Measurements from ENCODE around the gene GSK3B.
A peak's percentile ranks its signal among the peaks of the same experiment; 100 is the strongest.

The GSK3B gene

DNA sequence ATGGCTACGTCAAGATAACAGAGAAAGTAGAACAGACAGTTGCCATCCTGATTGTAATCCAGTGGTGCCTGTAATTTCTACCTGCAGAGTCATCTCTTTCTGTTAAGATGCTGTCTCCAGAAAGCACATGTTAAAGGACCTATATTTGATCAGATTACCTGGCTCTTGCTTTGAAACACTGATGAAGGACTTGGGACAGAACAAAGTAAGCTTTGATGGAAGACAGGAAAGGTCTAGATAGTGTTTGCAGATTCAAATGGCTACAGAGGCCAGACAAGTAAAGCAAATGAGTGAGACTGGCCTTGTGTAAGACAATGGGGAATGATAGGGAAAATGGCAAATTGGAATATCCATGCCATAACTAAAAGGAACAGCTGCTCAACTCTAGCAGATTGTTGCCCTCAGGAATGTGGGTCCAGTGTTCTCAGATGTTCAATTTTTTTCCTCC is 1.8 kb upstream of the GSK3B start:
- Histone ChIP-seq H3K36me3 (no peaks in the 10 kb centered on the region), H3K4me1 (ENCODE audit: control insufficient read depth in 1 of 2, insufficient read depth in 1 of 2, low read depth in 1 of 2, low read length in 1 of 2) (peaks cover 28 to 38% of the 10 kb centered on the region in 2 experiments), H3K4me3 (ENCODE audit: low read depth in 1 of 2, low read length in 1 of 2) (peak overlapping the region; percentile 82 to 99), H3K9me3 (no peaks in the 10 kb centered on the region), H3K27me3 (no peaks in the 10 kb centered on the region), H3K27ac (peak overlapping the region; percentile 99)
- TF ChIP-seq, protein P1, sequence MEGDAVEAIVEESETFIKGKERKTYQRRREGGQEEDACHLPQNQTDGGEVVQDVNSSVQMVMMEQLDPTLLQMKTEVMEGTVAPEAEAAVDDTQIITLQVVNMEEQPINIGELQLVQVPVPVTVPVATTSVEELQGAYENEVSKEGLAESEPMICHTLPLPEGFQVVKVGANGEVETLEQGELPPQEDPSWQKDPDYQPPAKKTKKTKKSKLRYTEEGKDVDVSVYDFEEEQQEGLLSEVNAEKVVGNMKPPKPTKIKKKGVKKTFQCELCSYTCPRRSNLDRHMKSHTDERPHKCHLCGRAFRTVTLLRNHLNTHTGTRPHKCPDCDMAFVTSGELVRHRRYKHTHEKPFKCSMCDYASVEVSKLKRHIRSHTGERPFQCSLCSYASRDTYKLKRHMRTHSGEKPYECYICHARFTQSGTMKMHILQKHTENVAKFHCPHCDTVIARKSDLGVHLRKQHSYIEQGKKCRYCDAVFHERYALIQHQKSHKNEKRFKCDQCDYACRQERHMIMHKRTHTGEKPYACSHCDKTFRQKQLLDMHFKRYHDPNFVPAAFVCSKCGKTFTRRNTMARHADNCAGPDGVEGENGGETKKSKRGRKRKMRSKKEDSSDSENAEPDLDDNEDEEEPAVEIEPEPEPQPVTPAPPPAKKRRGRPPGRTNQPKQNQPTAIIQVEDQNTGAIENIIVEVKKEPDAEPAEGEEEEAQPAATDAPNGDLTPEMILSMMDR (IDR thresholded peaks at IDR 0.05): no peak

DNA sequence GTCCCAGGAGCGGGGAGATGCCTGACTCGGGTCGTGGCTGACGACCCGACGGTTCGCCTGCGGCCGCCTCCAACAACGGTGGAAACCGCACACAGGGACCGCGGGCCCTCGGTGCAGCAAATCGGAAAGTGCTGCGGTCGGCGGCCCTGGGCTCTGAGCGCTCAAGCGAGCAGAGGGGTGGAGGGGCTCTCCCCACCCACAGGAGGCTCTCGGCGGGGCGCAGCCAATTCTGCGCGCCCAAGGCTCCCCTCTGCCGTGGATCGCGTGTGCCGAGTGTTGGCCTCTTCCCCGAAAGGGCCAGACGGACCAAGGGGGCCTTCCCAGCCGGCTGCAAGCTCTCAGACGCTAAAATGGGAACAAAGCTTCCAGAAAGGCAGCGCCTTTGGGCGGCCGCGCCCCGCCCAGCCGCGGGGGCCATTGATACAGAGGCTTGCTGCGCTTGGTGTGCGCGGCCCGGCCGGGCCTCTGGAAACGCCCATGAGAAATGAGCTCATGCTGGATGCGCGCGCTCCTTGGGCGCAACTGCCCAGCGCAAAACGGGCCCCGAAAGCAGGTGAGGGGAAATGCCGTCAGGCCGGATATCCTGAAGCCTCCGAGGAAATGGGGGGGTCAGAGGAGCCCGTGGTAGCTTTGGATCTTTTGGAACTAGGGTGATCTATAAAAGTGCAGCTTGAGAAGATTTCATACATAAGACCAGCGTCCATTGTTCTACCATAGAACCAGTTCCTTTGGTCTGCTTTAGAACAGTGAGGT is 1.2 kb upstream of the GSK3B start:
- Histone ChIP-seq H3K27me3 (no peaks in the 10 kb centered on the region), H3K27ac (peak overlapping the region; percentile 99), H3K36me3 (no peaks in the 10 kb centered on the region), H3K4me1 (ENCODE audit: control insufficient read depth in 1 of 2, insufficient read depth in 1 of 2, low read depth in 1 of 2, low read length in 1 of 2) (peaks cover 34 to 44% of the 10 kb centered on the region in 2 experiments), H3K4me3 (ENCODE audit: low read depth in 1 of 2, low read length in 1 of 2) (peak overlapping the region; percentile 82 to 99), H3K9me3 (no peaks in the 10 kb centered on the region)
- TF ChIP-seq, protein P1 (IDR thresholded peaks at IDR 0.05): no peak

DNA sequence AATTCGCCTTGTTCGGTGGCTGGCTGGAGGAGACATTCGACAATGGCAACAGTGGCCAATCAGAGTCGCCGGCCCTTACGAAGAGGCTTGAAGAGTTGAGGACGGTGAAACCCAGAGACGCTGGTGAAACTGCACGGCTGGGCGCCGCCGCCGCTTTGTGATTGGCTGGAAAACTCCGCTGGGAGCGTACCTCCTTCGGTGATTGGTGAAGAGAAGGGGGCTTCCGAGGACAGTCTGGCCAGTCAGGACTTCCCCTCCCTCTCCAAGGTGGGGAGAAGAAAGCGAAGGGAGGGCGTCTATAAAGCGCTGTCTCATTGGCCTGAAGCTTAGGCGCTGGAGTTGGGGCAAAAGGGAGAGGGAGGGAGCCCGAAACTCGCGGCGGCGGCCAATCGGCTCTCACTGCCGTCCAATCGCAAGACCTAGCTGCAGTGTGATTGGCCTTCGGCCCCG is 554 bp upstream of the GSK3B start:
- TF ChIP-seq, protein P1 (IDR thresholded peaks at IDR 0.05): no peak

DNA sequence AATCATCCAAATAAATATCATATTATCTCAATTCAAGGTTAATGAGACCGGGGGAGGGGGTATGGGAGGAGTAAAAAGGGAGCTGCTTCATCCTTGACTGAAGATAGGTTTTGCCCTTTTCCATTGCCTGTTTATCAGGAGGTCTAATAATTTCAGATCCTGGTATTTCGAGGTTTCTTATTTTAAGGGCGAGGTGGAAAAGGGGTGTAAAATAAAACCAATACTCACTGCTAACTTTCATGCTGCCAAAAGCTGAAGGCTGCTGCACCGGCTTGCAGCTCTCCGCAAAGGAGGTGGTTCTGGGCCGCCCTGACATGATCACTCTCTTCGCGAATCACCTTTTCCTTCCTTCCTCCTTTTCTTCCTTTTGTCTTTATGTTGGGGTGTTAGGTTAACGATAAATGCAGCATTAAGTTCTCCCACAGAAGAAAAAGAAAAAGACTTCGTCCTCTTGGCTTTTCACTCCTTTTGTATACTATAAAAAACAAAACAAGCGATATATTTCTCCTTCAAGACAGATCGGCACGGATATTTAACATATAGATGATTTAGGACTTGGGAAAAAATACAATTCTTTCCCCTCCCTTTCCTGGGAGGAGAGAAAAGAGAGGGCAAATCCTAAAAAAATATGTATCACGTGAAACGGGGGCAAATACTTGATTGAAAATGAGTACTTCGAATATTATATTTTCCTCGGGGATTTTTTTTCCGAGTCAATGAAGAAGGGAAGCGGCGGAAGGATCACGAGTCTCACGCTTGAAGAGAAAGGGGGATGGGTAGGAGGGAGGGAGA is 932 bp downstream of the GSK3B start:
- H3K27ac ChIP-seq: peak overlapping the region; percentile 99
- H3K4me3 ChIP-seq (ENCODE audit: low read depth in 1 of 2, low read length in 1 of 2): peak overlapping the region; percentile 82 to 99
- TF ChIP-seq, protein P1 (IDR thresholded peaks at IDR 0.05): no peak
- H3K36me3 ChIP-seq: no peaks in the 10 kb centered on the region
- peaks cover 55 to 62% of the 10 kb centered on the region in 2 experiments for H3K4me1 ChIP-seq (ENCODE audit: control insufficient read depth in 1 of 2, insufficient read depth in 1 of 2, low read depth in 1 of 2, low read length in 1 of 2)
- H3K9me3 ChIP-seq: no peaks in the 10 kb centered on the region
- H3K27me3 ChIP-seq: no peaks in the 10 kb centered on the region

More for the DNA sequence above, 554 bp upstream of the GSK3B start:
- no peaks in the 10 kb centered on the region for H3K9me3 ChIP-seq
- H3K27me3 ChIP-seq: no peaks in the 10 kb centered on the region
- peaks cover 40 to 50% of the 10 kb centered on the region in 2 experiments for H3K4me1 ChIP-seq (ENCODE audit: control insufficient read depth in 1 of 2, insufficient read depth in 1 of 2, low read depth in 1 of 2, low read length in 1 of 2)
- H3K36me3 ChIP-seq: no peaks in the 10 kb centered on the region
- peak overlapping the region; percentile 82 to 99 for H3K4me3 ChIP-seq (ENCODE audit: low read depth in 1 of 2, low read length in 1 of 2)
- peak overlapping the region; percentile 99 for H3K27ac ChIP-seq

DNA sequence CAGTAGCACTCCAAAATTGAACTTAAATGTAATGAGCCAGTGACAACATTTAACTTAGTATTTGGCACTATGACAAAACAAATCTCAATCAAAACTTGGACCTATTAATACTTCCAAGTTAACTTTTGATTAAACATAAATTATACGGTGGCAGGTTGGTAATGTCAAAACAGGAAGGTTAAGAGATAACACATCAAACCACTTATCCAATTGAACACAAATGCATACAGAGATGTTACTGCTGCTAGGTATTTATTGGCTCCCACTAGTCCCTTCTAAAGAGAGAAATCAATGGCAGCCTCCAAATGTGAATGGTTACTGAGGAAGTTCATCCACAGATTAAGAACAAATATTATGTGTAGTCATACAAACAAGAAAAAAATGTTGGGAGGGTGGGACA is 1.8 kb downstream of the GSK3B start:
- peak overlapping the region; percentile 99 for H3K27ac ChIP-seq
- peaks cover 55 to 62% of the 10 kb centered on the region in 2 experiments for H3K4me1 ChIP-seq (ENCODE audit: control insufficient read depth in 1 of 2, insufficient read depth in 1 of 2, low read depth in 1 of 2, low read length in 1 of 2)
- H3K4me3 ChIP-seq (ENCODE audit: low read depth in 1 of 2, low read length in 1 of 2): peak overlapping the region; percentile 82 to 99
- TF ChIP-seq, protein P1 (IDR thresholded peaks at IDR 0.05): no peak
- no peaks in the 10 kb centered on the region for H3K9me3 ChIP-seq
- H3K27me3 ChIP-seq: no peaks in the 10 kb centered on the region
- no peaks in the 10 kb centered on the region for H3K36me3 ChIP-seq
